Measurements from ENCODE around the gene HEMGN. TPM values are rescaled to one million over a fixed set of nuclear protein-coding genes. Genes with fewer than 3 reads are reported as not detected.
"Not testable (repeated sequence)": the region's sequence is repeated elsewhere in the genome, so short reads cannot be mapped to it uniquely, and the experiment has no call there.

HEMGN gene
- total RNA-seq, 1 experiment from 2014 or later = not detected

DNA sequence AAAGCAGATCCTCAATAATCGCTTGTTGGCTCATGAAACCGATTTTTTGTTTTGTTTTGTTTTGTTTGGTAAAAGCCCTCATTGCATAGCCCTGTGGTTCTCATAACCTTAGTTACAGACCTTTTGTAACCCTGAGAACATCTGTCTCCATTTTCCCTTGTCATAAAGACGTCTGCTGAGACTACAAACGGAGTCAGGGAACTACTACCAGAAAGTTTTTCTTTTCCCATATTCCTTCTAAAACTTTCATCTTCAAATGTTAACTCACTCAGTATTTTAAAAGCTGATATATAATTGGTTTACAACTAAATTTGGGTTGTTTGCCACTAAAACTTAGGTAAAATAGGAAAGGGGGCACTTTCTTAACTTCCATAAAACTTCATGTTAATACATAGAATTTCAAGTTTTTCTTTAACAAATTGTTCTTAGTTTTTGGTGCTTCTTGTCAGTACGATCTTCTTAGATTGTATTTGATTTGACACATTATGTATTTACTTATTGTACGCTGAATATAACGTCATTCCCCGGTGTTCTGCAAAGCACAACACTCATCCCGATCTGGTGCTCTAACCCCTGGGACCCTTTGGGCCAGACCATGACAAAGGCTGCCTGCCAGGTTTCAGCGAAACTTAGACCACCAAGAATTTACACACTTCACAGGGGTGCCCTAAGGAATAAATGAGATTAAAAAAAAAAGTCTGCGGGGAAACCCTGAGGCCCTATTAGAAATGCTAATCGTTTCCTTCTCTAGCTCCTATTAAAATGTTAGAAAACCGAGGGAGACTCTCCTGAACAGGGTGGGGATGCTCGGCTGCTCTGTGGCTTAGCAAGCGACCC, 44.1 kb upstream of the HEMGN start:
- no peak for DNase-seq
- H2AFZ ChIP-seq (ENCODE audit: low read length) = no peak overlapping the region
- H3K79me2 ChIP-seq (ENCODE audit: low read length) = peaks cover 30% of the 10 kb centered on the region
- H3K27ac ChIP-seq (ENCODE audit: low read length) = peak overlapping the region; percentile 77
- H3K9me3 ChIP-seq (ENCODE audit: low read length) = no peaks in the 10 kb centered on the region
- H3K9ac ChIP-seq (ENCODE audit: low read length) = peak overlapping the region; percentile 96
- peaks cover 40% of the 10 kb centered on the region for H3K4me1 ChIP-seq (ENCODE audit: low read length)
- no peaks in the 10 kb centered on the region for H3K27me3 ChIP-seq (ENCODE audit: low read length)
- no peaks in the 10 kb centered on the region for H3K36me3 ChIP-seq (ENCODE audit: insufficient read depth, low read length)
- peak overlapping the region; percentile 86 for H3K4me2 ChIP-seq (ENCODE audit: low read depth, low read length, poor library complexity, severe bottlenecking)
- H4K20me1 ChIP-seq (ENCODE audit: insufficient read depth, low read depth, low read length) = no peaks in the 10 kb centered on the region; the same call in 1 of the 2 replicates
- H3K9me2 ChIP-seq (replicated peaks; ENCODE audit: insufficient read depth, low read length) = no peaks in the 10 kb centered on the region
- peak overlapping the region; percentile 80 for H3K4me3 ChIP-seq (ENCODE audit: low read length)

DNA sequence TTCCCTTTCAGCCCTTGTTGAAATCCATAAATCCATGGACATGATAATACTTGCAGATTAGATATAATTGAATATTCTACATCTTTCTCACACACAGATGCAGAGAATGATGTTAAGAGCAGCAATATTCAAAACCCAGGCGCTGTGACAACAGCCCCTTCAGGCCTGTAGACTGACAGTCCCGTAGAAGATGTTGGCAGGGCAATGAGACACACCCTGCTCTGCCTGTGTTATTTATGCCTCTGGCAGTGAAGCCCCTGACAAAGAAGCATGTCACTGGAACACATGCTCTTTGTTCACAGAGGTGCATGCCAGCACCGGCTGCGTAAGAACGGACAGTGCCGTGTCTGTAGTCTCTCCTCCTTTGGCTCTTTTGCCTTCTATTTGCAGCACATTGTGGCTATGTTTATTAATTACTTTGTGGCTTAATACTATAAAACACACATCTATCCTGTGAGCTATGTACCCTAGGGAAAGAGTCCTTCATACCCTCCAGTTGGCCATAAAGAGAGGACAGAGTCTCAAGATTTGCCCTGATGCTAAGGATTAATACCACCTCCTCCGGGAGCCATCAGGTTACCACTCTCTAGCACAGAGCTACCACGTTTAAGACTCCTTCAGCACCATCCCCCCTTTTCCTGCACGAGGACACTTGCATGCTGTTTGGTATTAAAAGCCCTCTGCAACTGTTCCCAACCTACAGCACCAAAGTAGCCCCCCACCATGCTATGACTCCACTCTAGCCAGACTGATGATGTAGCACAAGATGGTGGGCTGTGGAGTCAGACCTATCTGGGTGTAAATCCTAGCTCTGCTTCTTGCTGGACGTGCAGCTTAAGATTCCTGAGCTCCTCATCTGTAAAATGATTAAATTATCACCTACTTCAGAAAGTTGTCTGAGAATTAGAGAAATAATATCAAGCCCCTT, 43.2 kb upstream of the HEMGN start:
- no peak overlapping the region for H3K9ac ChIP-seq (ENCODE audit: low read length)

DNA sequence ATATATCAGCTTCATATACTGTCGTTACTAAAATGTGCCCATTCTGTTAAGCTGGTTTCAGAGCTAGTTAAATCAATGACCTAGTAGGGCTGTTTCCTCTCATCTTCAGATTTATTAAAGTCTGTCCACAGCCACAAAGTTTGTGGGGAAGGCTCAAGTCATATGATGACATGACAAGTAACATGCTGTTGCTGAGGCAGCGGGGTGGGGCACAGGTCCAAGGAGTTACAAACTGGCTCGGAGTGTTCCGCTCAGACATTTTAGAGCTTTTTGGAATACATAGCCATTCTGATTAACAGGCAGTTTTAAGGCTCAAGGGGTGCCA, 42.5 kb upstream of the HEMGN start:
- no peak overlapping the region for H3K4me2 ChIP-seq (ENCODE audit: low read depth, low read length, poor library complexity, severe bottlenecking)
- H3K36me3 ChIP-seq (ENCODE audit: insufficient read depth, low read length) = no peaks in the 10 kb centered on the region
- H3K79me2 ChIP-seq (ENCODE audit: low read length) = peaks cover 14% of the 10 kb centered on the region
- H3K4me3 ChIP-seq (ENCODE audit: low read length) = no peak overlapping the region
- H3K4me1 ChIP-seq (ENCODE audit: low read length) = peaks cover 24% of the 10 kb centered on the region
- H3K9ac ChIP-seq (ENCODE audit: low read length) = no peak overlapping the region
- H3K27ac ChIP-seq (ENCODE audit: low read length) = no peak overlapping the region
- no peak overlapping the region for H2AFZ ChIP-seq (ENCODE audit: low read length)
- H3K9me2 ChIP-seq (replicated peaks; ENCODE audit: insufficient read depth, low read length) = no peaks in the 10 kb centered on the region
- H3K27me3 ChIP-seq (ENCODE audit: low read length) = no peaks in the 10 kb centered on the region
- no peaks in the 10 kb centered on the region for H4K20me1 ChIP-seq (ENCODE audit: insufficient read depth, low read depth, low read length)
- no peaks in the 10 kb centered on the region; the same call in 1 of the 2 replicates for H3K9me3 ChIP-seq (ENCODE audit: low read length)
- DNase-seq = no peak

More for the DNA sequence above, 43.2 kb upstream of the HEMGN start:
- no peak overlapping the region for H3K27ac ChIP-seq (ENCODE audit: low read length)
- no peaks in the 10 kb centered on the region for H3K9me3 ChIP-seq (ENCODE audit: low read length)
- no peaks in the 10 kb centered on the region for H3K27me3 ChIP-seq (ENCODE audit: low read length)
- no peak overlapping the region for H3K4me3 ChIP-seq (ENCODE audit: low read length)
- H3K79me2 ChIP-seq (ENCODE audit: low read length) = peaks cover 21% of the 10 kb centered on the region
- no peaks in the 10 kb centered on the region for H3K9me2 ChIP-seq (replicated peaks; ENCODE audit: insufficient read depth, low read length)
- peak overlapping the region; percentile 86 for H3K4me2 ChIP-seq (ENCODE audit: low read depth, low read length, poor library complexity, severe bottlenecking)
- peaks cover 31% of the 10 kb centered on the region for H3K4me1 ChIP-seq (ENCODE audit: low read length)
- no peaks in the 10 kb centered on the region for H3K36me3 ChIP-seq (ENCODE audit: insufficient read depth, low read length)
- H2AFZ ChIP-seq (ENCODE audit: low read length) = no peak overlapping the region
- no peak for DNase-seq
- no peaks in the 10 kb centered on the region for H4K20me1 ChIP-seq (ENCODE audit: insufficient read depth, low read depth, low read length)

DNA sequence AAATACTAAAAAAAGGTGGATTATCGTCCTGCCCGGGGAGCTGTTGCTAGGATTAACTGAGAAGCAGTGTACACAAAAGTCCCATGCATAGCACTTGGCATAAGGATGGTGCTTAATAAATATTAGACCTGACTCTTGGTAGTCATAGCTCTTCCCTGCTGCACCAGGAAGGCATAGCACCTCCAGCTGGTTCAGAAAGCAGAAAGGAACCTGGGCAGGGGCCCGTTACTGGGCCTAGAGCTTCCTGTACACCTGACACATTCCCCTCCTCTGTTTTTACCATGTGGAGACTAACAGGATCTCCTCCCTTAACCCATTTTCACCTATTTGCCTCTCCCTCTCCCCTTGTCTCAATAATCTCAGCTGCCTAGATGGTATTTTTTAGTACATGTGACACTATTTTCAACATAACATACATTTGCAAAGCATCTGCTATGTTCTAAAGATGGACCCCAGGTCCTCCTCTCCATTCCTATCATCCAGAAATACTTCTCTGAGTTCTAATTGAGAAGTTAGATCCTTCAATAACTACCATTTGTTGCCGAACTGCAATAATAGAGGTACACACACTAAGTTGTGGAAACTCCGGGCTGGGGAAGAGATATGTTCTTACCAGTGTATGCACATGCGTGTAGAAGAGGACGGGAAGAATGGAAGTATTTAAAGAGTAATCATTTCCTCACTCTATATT, 42.0 kb upstream of the HEMGN start:
- Histone ChIP-seq H4K20me1 (ENCODE audit: insufficient read depth, low read depth, low read length) (no peaks in the 10 kb centered on the region), H3K27me3 (ENCODE audit: low read length) (no peaks in the 10 kb centered on the region), H3K27ac (ENCODE audit: low read length) (no peak overlapping the region), H3K4me2 (ENCODE audit: low read depth, low read length, poor library complexity, severe bottlenecking) (no peak overlapping the region), H3K4me1 (ENCODE audit: low read length) (peaks cover 19% of the 10 kb centered on the region), H3K9ac (ENCODE audit: low read length) (no peak overlapping the region), H2AFZ (ENCODE audit: low read length) (no peak overlapping the region), H3K36me3 (ENCODE audit: insufficient read depth, low read length) (no peaks in the 10 kb centered on the region), H3K4me3 (ENCODE audit: low read length) (no peak overlapping the region), H3K79me2 (ENCODE audit: low read length) (peaks cover 9% of the 10 kb centered on the region), H3K9me3 (ENCODE audit: low read length) (no peaks in the 10 kb centered on the region; the same call in 1 of the 2 replicates), H3K9me2 (replicated peaks; ENCODE audit: insufficient read depth, low read length) (no peaks in the 10 kb centered on the region)
- DNase-seq = no peak

GRCh38 chr9:97978371-97979130, 40.6 kb upstream of the HEMGN start:
- H3K27ac ChIP-seq (ENCODE audit: low read length) = no peak overlapping the region
- no peak for DNase-seq
- no peaks in the 10 kb centered on the region; the same call in 1 of the 2 replicates for H3K9me3 ChIP-seq (ENCODE audit: low read length)
- H3K9me2 ChIP-seq (replicated peaks; ENCODE audit: insufficient read depth, low read length) = no peaks in the 10 kb centered on the region
- H3K9ac ChIP-seq (ENCODE audit: low read length) = no peak overlapping the region
- peaks cover 3% of the 10 kb centered on the region for H3K79me2 ChIP-seq (ENCODE audit: low read length)
- no peaks in the 10 kb centered on the region for H3K36me3 ChIP-seq (ENCODE audit: insufficient read depth, low read length)
- H2AFZ ChIP-seq (ENCODE audit: low read length) = no peak overlapping the region
- H3K4me3 ChIP-seq (ENCODE audit: low read length) = no peak overlapping the region
- peaks cover 16% of the 10 kb centered on the region for H3K4me1 ChIP-seq (ENCODE audit: low read length)
- H4K20me1 ChIP-seq (ENCODE audit: insufficient read depth, low read depth, low read length) = no peaks in the 10 kb centered on the region
- H3K4me2 ChIP-seq (ENCODE audit: low read depth, low read length, poor library complexity, severe bottlenecking) = no peak overlapping the region
- H3K27me3 ChIP-seq (ENCODE audit: low read length) = no peaks in the 10 kb centered on the region

DNA sequence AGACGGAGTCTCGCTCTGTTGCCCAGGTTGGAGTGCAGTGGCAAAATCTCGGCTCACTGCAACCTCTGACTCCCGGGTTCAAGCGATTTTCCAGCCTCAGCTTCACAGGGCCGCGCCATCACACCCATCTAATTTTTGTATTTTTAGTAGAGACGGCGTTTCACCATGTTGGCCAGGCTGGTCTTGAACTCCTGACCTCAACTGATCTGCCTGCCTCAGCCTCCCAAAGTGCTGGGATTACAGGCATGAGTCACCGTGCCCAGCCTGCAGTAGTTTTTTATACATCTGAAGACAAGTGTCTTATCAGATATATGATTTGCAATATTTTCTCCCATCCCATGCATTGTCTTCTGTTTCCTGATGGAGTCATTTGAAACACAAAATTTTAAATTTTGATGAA, 38.7 kb upstream of the HEMGN start:
- not testable (repeated sequence) for H3K36me3 ChIP-seq (ENCODE audit: insufficient read depth, low read length)

DNA sequence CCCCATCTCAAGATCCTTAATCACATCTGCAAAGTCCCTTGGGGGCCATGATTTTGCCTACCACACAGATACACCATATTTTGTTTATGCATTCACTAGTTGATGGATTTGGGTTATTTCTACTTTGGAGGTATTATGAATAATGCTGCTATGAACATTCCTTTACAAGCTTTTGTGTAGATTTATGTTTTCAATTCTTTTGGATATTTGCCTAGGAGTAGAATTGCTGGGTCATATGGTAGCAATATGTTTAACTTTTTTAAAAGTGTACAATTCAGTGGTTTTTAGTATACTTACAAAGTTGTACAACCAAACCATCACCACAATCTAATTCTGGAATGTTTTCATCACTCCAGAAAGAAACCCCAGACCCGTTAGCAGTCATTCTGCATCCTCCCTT, 37.4 kb upstream of the HEMGN start:
- H3K9me2 ChIP-seq (replicated peaks; ENCODE audit: insufficient read depth, low read length) = no peaks in the 10 kb centered on the region
- H4K20me1 ChIP-seq (ENCODE audit: insufficient read depth, low read depth, low read length) = no peaks in the 10 kb centered on the region
- H3K9ac ChIP-seq (ENCODE audit: low read length) = no peak overlapping the region
- DNase-seq = no peak
- no peaks in the 10 kb centered on the region for H3K79me2 ChIP-seq (ENCODE audit: low read length)
- H2AFZ ChIP-seq (ENCODE audit: low read length) = no peak overlapping the region
- H3K4me3 ChIP-seq (ENCODE audit: low read length) = no peak overlapping the region
- no peaks in the 10 kb centered on the region for H3K4me1 ChIP-seq (ENCODE audit: low read length)
- H3K27ac ChIP-seq (ENCODE audit: low read length) = no peak overlapping the region
- no peaks in the 10 kb centered on the region for H3K27me3 ChIP-seq (ENCODE audit: low read length)
- H3K36me3 ChIP-seq (ENCODE audit: insufficient read depth, low read length) = no peaks in the 10 kb centered on the region
- no peak overlapping the region for H3K4me2 ChIP-seq (ENCODE audit: low read depth, low read length, poor library complexity, severe bottlenecking)
- H3K9me3 ChIP-seq (ENCODE audit: low read length) = no peaks in the 10 kb centered on the region; the same call in 1 of the 2 replicates

More for the DNA sequence above, 38.7 kb upstream of the HEMGN start:
- H3K9me3 ChIP-seq (ENCODE audit: low read length); DNase-seq; H3K4me1 ChIP-seq (ENCODE audit: low read length); H3K4me3 ChIP-seq (ENCODE audit: low read length); H3K4me2 ChIP-seq (ENCODE audit: low read depth, low read length, poor library complexity, severe bottlenecking); H2AFZ ChIP-seq (ENCODE audit: low read length); H3K9me2 ChIP-seq (replicated peaks; ENCODE audit: insufficient read depth, low read length); H3K27ac ChIP-seq (ENCODE audit: low read length); H4K20me1 ChIP-seq (ENCODE audit: insufficient read depth, low read depth, low read length); H3K27me3 ChIP-seq (ENCODE audit: low read length); H3K79me2 ChIP-seq (ENCODE audit: low read length); H3K9ac ChIP-seq (ENCODE audit: low read length): not testable (repeated sequence)
